Esophagus muscularis mucosa (tissue), 3 donors: ENCODE data around the gene CREBRF.

Source experiments
- CTCF ChIP-seq, 3 experiments: fragments of 200-600 bp in 2 of 3; fragments of 450-650 bp in 1 of 3; sonication (generic) in 2 of 3; IDR thresholded peaks; one replicate each; pipeline ENCODE4 v1.5.1; 2017 to 2019; ENCODE audit warnings: antibody characterized with exemption in 3 of 3, mild to moderate bottlenecking in 2 of 3, moderate library complexity in 1 of 3
- POLR2A ChIP-seq: fragments of 450-650 bp; IDR thresholded peaks from one replicate; pipeline ENCODE4 v1.6.1; 2017; ENCODE audit warnings: antibody characterized with exemption, moderate library complexity, mild to moderate bottlenecking, low read depth
- POLR2AphosphoS5 ChIP-seq, 2 donors: sonication (generic); formaldehyde crosslinking; IDR thresholded peaks; one replicate each; pipeline ENCODE4 v1.6.1; 2017; ENCODE audit warnings: antibody characterized with exemption in 2 of 2

- TF ChIP-seq CTCF (IDR thresholded peaks at IDR 0.05) (no peak), POLR2AphosphoS5 (IDR thresholded peaks at IDR 0.05) (no peak), POLR2A (no peak)
Measured at GRCh38 chr5:173172166-173172565, 116.0 kb downstream of the CREBRF start.
